Putamen (tissue), 1 donor: ENCODE data around the gene PCA3.

Experiments
- DNase-seq: peaks from one replicate; pipeline ENCODE4 v3.0.0-alpha.2; 2016; ENCODE audit warnings: low spot score

PCA3 gene

DNA sequence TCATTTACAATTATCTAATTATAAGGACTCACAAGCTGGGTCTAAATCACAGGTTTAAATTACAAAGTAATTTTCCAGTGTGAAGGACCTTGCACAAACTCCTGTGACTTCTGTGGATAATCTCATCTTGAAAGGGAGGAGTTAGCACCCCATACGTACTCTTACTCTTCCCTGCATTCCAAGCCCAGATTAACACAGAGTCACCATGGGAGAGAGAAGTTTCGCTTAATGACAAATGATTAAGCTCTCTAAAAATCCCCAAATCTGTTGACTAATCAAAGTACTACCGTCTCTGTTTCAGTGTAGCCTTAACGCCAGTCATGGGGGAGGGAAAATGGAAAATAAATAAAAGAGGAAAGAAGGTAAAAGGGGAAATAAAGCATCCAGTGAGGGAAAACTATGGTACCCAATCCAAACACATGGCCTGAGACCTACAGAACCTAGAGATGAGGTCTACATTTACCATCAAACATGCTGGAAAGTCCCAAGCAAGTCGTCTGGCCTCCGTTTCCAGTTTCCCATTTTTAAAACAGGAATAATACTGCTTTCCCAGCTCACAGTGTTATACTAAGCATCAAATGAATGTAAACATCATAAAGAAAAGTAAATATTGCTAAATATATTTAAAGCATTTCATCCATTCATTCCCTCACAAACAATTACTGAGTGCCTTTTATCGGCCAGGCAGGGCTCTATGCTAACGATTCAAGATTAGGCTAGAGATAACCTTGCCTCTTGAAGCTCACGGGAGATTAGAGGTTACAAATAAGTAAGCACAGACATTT is 63.2 kb downstream of the PCA3 start:
- no peak for DNase-seq

DNA sequence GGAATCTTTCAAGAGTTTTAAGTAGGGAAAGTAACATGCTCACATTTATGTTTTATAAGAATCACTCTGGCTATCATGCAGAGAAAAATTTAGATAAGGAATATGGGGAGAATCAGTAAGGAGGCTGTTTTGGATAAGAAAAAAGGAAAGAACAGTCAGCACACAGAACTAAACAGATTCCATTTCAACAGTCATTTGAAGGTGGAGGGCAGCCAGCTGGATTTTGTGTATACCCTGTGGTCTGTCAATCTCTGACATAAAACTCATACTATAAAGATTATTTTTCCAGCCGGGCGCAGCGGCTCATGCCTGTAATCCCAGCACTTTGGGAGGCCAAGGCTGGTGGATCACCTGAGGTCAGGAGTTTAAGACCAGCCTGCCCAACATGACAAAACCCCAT is 64.2 kb downstream of the PCA3 start:
- DNase-seq: no peak

DNA sequence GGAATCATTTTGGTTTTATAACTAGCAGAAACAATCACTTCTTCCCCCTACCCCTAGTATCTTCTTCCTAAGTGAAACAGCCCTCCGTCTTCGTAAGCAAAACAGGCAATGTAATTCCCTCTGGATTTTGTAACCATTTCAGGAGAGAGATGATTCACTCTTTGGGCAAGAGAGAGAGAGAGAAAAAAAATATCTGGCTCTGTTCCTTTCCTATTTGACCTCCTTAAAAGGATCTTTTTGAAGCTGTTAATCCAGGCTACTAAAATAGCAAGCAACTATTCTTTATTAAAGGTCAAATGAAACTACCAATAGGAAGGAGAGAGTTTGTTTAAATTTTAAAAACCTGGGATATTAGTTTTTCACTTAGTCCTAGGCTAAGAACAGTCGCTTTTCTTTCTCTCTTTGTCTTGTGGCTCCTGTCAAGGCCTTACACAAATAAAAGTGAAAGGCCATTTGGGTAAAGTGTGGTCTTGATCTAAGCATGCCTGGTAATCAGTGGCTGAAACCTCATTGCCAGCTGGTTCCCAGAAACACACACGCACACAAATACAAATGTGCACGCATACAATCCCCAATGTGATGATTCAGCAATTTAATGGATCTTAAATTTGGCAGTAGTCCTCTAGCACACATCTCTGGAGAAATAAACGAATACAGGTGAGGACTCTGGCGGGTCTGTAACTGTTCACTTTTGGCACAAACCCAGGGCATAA is 71.5 kb downstream of the PCA3 start:
- no peak for DNase-seq
